HuH-7.5 (cell line): ENCODE results near the gene MACIR.

Source experiments
- DNase-seq: peaks from one replicate; pipeline ENCODE4 v3.0.0; 2011; ENCODE audit warnings: low spot score

MACIR gene

GRCh38 chr5:103291606-103292005 lies 33.0 kb downstream of the MACIR start:
- no peak for DNase-seq

- no peak for DNase-seq
Observed at GRCh38 chr5:103293099-103293498, 34.5 kb downstream of the MACIR start.

GRCh38 chr5:103293719-103294118 lies 35.2 kb downstream of the MACIR start:
- no peak for DNase-seq

GRCh38 chr5:103294906-103295305 lies 36.3 kb downstream of the MACIR start:
- DNase-seq: no peak

GRCh38 chr5:103295424-103295823 lies 36.9 kb downstream of the MACIR start:
- no peak for DNase-seq

- no peak for DNase-seq
Observed at GRCh38 chr5:103295871-103296270, 37.3 kb downstream of the MACIR start.

- DNase-seq: no peak
Observed at GRCh38 chr5:103298117-103298516, 39.6 kb downstream of the MACIR start.

- no peak for DNase-seq
Observed at GRCh38 chr5:103298607-103299188, 40.1 kb downstream of the MACIR start.

GRCh38 chr5:103305809-103306208 lies 47.2 kb downstream of the MACIR start:
- no peak for DNase-seq

- no peak for DNase-seq
Observed at GRCh38 chr5:103307470-103307869, 48.9 kb downstream of the MACIR start.

- no peak for DNase-seq
Observed at GRCh38 chr5:103308774-103309173, 50.2 kb downstream of the MACIR start.

- DNase-seq: no peak
Observed at GRCh38 chr5:103313056-103313455, 54.5 kb downstream of the MACIR start.

- DNase-seq: no peak
Observed at GRCh38 chr5:103315455-103315854, 56.9 kb downstream of the MACIR start.

GRCh38 chr5:103327451-103327850 lies 68.9 kb downstream of the MACIR start:
- DNase-seq: no peak

GRCh38 chr5:103327893-103328292 lies 69.3 kb downstream of the MACIR start:
- DNase-seq: no peak
